Ecto neural progenitor cell (in vitro differentiated cells): ENCODE data around the gene CEP120.
"Not testable (repeated sequence)": the region's sequence is repeated elsewhere in the genome, so short reads cannot be mapped to it uniquely, and the experiment has no call there.

ENCODE experiments used
- DNase-seq: peaks from one replicate; pipeline ENCODE4 v3.0.0-alpha.2; 2018; ENCODE audit warnings: low spot score

The CEP120 gene

GRCh38 chr5:123423278-123424149 is at the start of gene CEP120:
Gene CEP120 (minus strand): TSS chr5:123423403. CDS start chr5:123422998, 405 bp downstream.
- DNase-seq: peak; percentile 96

GRCh38 chr5:123472150-123472924 is 49.1 kb upstream of the CEP120 start:
- DNase-seq: no peak

- no peak for DNase-seq
Measured at GRCh38 chr5:123471385-123471784, 48.2 kb upstream of the CEP120 start.

- not testable (repeated sequence) for DNase-seq
Measured at GRCh38 chr5:123466839-123467238, 43.6 kb upstream of the CEP120 start.

- no peak for DNase-seq
Measured at GRCh38 chr5:123460296-123460729, 37.1 kb upstream of the CEP120 start.

- not testable (repeated sequence) for DNase-seq
Measured at GRCh38 chr5:123458994-123459393, 35.8 kb upstream of the CEP120 start.

- no peak for DNase-seq
Measured at GRCh38 chr5:123456242-123456641, 33.0 kb upstream of the CEP120 start.

GRCh38 chr5:123455640-123456039 is 32.4 kb upstream of the CEP120 start:
- no peak for DNase-seq

- DNase-seq: no peak
Measured at GRCh38 chr5:123455095-123455494, 31.9 kb upstream of the CEP120 start.

- DNase-seq: no peak
Measured at GRCh38 chr5:123454259-123454911, 31.2 kb upstream of the CEP120 start.

GRCh38 chr5:123452401-123452800 is 29.2 kb upstream of the CEP120 start:
- DNase-seq: no peak

GRCh38 chr5:123451047-123451446 is 27.8 kb upstream of the CEP120 start:
- DNase-seq: no peak

- DNase-seq: no peak
Measured at GRCh38 chr5:123450640-123451039, 27.4 kb upstream of the CEP120 start.

- DNase-seq: no peak
Measured at GRCh38 chr5:123450114-123450513, 26.9 kb upstream of the CEP120 start.

- no peak for DNase-seq
Measured at GRCh38 chr5:123449424-123449974, 26.3 kb upstream of the CEP120 start.

GRCh38 chr5:123448743-123449142 is 25.5 kb upstream of the CEP120 start:
- no peak for DNase-seq

GRCh38 chr5:123448017-123448617 is 24.9 kb upstream of the CEP120 start:
- DNase-seq: no peak

- no peak for DNase-seq
Measured at GRCh38 chr5:123444016-123444415, 20.8 kb upstream of the CEP120 start.

GRCh38 chr5:123441408-123441807 is 18.2 kb upstream of the CEP120 start:
- DNase-seq: no peak

GRCh38 chr5:123440456-123441181 is 17.4 kb upstream of the CEP120 start:
- no peak for DNase-seq

GRCh38 chr5:123439709-123440108 is 16.5 kb upstream of the CEP120 start:
- no peak for DNase-seq
